HG03432 (cell line): ENCODE data around the gene ADAMTS2.

Experiments used
- ATAC-seq: cut with Tn5 transposase; IDR thresholded peaks from one replicate; pipeline ENCODE4 v1.9.1; 2021; ENCODE audit warnings: mild to moderate bottlenecking, moderate library complexity; ENCODE audit not compliant: unreplicated experiment

The ADAMTS2 gene

GRCh38 chr5:179237770-179238627, 107.3 kb downstream of the ADAMTS2 start:
- no peak for ATAC-seq

GRCh38 chr5:179235416-179236400, 109.6 kb downstream of the ADAMTS2 start:
- ATAC-seq: no peak

- no peak for ATAC-seq
Observed at GRCh38 chr5:179234563-179235135, 110.6 kb downstream of the ADAMTS2 start.

- ATAC-seq: no peak
Observed at GRCh38 chr5:179233909-179234562, 111.2 kb downstream of the ADAMTS2 start.

- ATAC-seq: no peak
Observed at GRCh38 chr5:179232091-179232735, 113.0 kb downstream of the ADAMTS2 start.

- ATAC-seq: no peak
Observed at GRCh38 chr5:179231309-179231708, 114.0 kb downstream of the ADAMTS2 start.

- no peak for ATAC-seq
Observed at GRCh38 chr5:179230061-179230461, 115.2 kb downstream of the ADAMTS2 start.

- no peak for ATAC-seq
Observed at GRCh38 chr5:179229331-179229831, 115.9 kb downstream of the ADAMTS2 start.

- ATAC-seq: no peak
Observed at GRCh38 chr5:179228341-179229121, 116.7 kb downstream of the ADAMTS2 start.

GRCh38 chr5:179227580-179228311, 117.5 kb downstream of the ADAMTS2 start:
- ATAC-seq: no peak

GRCh38 chr5:179227229-179227579, 118.1 kb downstream of the ADAMTS2 start:
- ATAC-seq: no peak

- ATAC-seq: no peak
Observed at GRCh38 chr5:179226696-179227095, 118.6 kb downstream of the ADAMTS2 start.

GRCh38 chr5:179225387-179225786, 119.9 kb downstream of the ADAMTS2 start:
- no peak for ATAC-seq

GRCh38 chr5:179224741-179225140, 120.5 kb downstream of the ADAMTS2 start:
- no peak for ATAC-seq

GRCh38 chr5:179223961-179224360, 121.3 kb downstream of the ADAMTS2 start:
- ATAC-seq: no peak

- ATAC-seq: no peak
Observed at GRCh38 chr5:179223528-179223927, 121.7 kb downstream of the ADAMTS2 start.

GRCh38 chr5:179222246-179223017, 122.8 kb downstream of the ADAMTS2 start:
- no peak for ATAC-seq

- ATAC-seq: no peak
Observed at GRCh38 chr5:179221877-179222220, 123.4 kb downstream of the ADAMTS2 start.
